Tongue (tissue), 2 donors: ENCODE results near the gene SCT. TPM values are rescaled to one million over a fixed set of nuclear protein-coding genes. Genes with fewer than 3 reads are reported as not detected.
A peak's percentile ranks its signal among the peaks of the same experiment; 100 is the strongest.
"Not testable (repeated sequence)": the region's sequence is repeated elsewhere in the genome, so short reads cannot be mapped to it uniquely, and the experiment has no call there.

Experiments used
- DNase-seq: peaks from one replicate; pipeline ENCODE4 v3.0.0-alpha.2; 2015
- total RNA-seq: library from RNA; depleted of rRNA; stranded (reverse); fragments of >200 nt; gene quantifications from one replicate; pipeline ENCODE4 v1.2.3, GENCODE V29; 2014

SCT gene
- total RNA-seq = 21.6 TPM

- peak; percentile 42 for DNase-seq
These were observed at the start of gene SCT for GRCh38 chr11:626475-627307. Gene SCT, minus strand, starts transcription at chr11:627181. Its CDS starts 38 bp downstream, at chr11:627143.

DNA sequence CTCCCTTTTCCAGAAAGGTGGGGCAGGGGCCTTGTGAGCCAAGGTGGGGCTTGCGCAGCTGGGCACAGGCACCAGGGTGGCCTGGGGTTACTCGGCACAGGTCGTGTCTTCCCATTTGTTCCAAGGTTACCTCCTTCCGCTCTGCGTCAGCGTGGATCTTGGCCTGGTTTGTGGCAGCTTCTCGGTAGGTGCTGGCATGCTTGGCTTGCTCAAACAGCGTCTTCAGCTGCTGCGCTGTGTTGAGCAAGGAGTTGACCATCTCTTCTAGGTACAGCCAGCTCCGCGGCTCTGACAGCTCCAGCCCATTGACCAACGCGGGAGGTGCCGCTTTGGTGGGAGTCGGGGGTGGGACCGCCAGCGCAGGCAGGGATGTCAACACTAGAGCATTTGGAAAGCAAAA, 47.4 kb upstream of the SCT start:
- no peak for DNase-seq

DNA sequence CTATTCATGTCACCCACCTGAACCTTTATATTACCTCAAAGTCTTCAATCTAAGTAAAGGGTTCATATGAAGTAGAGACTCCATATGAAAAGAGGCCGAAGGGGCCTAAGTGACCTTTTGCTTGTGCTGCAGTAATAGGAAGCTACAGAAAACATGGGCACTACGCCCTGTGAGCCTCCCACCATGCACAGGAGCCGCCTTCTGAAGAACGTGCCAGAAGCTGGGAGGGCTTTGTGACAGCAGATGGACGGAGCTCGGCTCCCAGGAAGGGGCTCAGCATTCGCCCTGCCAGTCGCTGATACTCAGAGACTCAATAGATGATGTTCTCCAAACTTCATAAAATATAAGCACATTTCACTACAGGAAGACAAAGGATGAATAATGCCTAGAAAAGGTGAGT, 46.9 kb upstream of the SCT start:
- no peak for DNase-seq

DNA sequence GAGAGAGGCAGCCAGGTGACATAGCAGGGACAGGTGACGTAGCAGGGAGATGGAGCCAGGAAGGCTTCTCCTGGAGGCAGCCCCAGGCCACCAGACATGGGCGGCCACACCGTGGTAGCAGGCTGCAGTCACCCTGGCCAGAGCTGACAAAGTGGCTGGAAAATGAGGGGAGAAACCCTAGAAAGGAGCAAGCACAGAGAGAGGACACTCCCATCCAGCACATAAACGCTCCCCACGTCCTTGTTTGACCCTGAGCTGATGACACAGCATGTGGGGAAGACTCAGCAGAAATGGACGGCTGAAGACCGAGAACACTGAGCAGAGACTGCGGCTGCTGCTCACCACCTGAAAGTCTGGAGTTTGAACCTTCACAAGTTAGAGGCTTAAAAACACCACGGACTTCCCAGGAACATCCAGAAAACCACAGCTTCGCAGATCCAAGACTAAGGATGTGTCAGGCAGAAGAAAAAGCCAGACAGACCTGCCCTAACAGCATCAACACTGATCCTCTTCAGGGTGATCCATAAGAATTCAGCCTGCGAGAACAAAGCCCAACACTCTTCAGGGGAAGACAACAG, 38.8 kb upstream of the SCT start:
- DNase-seq = no peak

DNA sequence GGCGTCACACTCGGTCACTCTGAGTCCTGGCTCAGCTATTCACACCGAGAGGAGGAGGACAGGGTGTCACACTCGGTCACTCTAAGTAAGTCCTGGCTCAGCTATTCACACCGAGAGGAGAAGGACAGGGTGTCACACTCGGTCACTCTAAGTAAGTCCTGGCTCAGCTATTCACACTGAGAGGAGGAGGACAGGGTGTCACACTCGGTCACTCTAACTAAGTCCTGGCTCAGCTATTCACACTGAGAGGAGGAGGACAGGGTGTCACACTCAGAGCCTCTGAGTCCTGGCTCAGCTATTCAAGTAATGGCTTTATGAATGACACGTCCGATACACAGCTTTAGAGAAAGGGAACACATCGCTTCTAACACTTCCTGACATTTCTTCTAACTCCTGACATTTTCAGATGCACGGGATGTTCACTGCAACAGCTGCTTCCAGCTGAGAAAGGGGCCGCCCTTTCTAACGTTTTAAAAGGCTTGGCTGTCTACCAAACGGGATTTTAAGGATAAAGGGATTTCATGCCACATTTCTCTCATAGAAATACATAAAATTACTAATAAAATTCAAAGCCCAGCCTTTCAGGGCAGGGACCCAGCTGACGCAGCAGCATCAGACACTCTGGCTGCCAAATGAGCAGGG, 38.2 kb upstream of the SCT start:
- peak; percentile 96 for DNase-seq

- peak; percentile 70 for DNase-seq
These were observed 35.8 kb upstream of the SCT start for GRCh38 chr11:662689-663274.

- no peak for DNase-seq
These were observed 33.9 kb upstream of the SCT start for GRCh38 chr11:660681-661444.

DNA sequence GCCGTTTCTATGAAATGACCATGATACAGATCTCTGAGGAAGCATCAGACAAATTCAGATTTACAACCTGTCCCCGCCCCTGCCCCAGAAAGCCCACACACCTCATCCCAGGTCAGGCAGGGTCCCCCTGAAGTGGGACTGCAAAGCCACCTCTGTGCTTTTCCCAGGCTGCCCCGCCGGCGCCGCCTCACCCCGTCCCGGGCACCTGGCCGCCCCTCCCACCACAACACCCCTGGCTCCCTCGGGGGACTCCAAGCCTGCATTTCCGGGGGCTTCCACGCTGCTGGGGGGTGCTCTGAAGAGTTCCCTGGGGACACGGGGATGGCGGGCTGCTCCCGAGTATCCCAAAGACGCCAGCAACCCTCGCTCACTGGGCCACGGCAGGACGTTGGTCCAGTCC, 33.3 kb upstream of the SCT start:
- no peak for DNase-seq

DNA sequence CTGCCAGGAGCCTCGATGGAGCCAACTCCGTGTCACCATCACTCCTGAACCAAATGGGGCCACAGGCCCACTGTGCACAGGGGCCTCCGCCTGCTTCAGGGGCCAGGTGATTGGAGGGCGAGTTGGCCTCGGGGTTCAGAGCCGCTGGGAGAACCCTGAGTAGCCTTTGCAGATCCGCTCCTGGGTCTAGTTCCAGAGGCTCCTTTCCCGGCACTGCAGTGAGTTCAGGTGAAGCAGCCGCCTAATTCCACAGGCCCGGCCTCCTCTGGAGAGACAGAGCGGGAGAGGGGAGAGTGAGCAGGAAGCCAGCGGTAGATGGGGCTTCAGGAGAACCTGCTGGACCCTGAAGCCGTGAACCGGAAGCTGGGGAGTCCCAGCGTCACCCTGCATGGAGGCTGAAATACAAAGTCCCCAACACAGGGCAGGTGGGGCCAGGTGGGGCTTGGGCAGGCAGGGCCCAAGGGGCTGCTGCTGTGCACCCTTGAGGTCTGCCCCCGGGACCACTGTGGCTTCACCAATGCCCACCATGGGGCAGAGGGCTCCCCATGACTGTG, 32.6 kb upstream of the SCT start:
- DNase-seq = no peak

GRCh38 chr11:657691-658126, 30.7 kb upstream of the SCT start:
- DNase-seq = no peak

DNA sequence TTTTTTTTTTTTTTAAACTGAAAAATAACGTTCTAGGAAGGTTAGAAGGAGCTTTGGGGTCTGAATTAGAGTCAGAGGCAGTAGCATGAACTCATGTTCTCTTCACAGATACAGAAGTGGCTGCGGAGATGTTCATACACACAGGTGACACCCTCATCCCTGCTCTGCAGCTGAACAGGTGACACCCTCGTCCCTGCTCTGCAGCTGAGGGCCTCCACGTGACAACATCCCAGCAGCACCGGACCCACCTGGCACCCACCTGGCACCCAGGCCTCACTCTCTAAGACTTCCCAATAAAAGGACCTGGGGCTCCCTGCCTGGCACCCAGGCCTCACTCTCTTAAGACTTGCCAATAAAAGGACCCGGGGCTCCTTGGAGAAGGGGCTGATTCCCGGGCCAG, 29.9 kb upstream of the SCT start:
- DNase-seq = no peak

- no peak for DNase-seq
These were observed 29.4 kb upstream of the SCT start for GRCh38 chr11:656426-656825.

DNA sequence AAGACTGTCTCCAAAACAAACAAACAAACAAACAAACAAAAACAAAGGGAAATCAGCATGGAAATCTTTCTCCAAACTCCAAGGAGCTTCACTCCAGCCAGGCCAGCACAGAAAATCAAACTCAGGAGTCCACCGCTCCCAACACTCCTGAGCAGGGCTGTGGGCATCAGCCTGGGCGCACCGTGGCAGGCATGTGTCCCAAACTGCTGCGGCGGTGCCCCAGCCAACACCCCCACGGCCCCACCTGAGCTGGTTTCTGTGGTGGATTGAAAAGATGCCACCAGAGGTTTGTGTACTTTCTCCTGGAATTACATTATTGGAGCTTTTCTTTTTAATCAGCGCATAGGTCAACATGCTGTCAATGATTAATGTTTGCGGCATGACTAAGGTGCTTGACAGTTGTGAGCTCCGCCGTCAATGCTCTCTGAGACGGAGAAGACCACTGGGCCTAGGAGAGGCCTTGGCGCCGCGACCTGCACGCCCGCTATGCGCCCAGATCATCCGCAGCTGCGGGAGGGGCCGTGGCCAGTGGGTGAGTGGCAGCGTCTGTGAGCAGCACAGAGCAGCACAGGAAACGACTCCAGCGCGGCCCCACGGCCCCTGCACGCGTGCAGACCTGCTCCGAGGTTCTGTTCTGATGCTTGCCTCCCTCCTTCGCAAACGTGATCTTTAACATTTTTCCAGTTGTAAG, 28.2 kb upstream of the SCT start:
- no peak for DNase-seq

- not testable (repeated sequence) for DNase-seq
These were observed 27.5 kb upstream of the SCT start for GRCh38 chr11:654444-654843.

- DNase-seq = no peak
These were observed 26.9 kb upstream of the SCT start for GRCh38 chr11:653837-654236.

DNA sequence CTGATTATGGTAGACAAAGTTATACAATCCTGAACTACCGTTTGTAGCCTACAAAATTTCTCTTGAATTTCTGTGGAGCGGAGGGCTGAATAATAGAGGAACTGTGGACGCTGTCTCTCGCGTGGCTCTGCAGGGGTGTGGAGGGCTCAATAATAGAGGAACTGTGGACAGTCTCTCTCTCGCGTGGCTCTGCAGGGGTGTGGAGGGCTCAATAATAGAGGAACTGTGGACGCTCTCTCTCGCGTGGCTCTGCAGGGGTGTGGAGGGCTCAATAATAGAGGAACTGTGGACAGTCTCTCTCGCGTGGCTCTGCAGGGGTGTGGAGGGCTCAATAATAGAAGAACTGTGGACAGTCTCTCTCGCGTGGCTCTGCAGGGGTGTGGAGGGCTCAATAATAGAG, 26.2 kb upstream of the SCT start:
- DNase-seq = not testable (repeated sequence)

GRCh38 chr11:650482-650881, 23.5 kb upstream of the SCT start:
- DNase-seq = no peak

- DNase-seq = not testable (repeated sequence)
These were observed 20.7 kb upstream of the SCT start for GRCh38 chr11:647672-648158.

DNA sequence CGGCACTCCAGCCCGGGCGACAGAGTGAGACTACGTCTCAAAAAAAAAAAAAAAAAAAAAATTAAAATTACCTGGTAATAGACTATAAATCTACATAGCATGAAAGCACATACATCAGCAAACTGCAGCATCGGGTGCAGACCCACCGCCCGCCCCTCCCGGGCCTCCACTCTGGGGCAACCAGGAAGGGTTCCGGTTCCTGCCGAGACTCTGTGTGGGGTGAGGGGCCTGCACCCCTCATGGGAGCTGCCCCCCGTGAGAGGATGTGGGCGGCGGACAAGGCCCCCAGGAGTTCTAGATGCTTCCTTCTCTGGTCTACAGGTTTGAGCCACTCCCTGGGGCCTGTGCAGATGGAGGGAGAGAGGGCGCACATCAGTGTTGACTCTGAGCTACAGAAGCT, 19.2 kb upstream of the SCT start:
- no peak for DNase-seq

DNA sequence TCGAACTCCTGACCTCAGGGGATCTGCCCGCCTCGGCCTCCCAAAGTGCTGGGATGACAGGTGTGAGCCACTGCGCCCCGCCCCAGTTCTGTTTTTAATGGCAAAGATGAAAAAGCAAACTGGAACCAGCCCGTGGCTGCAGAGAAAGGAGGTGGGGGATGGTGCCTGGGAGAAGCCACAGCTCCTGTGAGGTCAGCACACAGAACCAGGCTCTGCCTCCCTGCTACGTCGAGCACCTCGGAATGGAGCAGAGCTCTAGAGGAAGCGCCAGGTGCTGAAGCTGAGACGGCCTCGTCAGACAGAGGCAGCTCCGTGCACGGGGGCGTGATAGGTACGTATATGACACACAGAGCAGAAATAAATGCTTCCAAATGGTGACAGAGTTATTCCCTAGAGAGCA, 18.6 kb upstream of the SCT start:
- DNase-seq = no peak
